ENCODE data around the gene MSLN.
"Not testable (repeated sequence)": the region's sequence is repeated elsewhere in the genome, so short reads cannot be mapped to it uniquely, and the experiment has no call there.

The MSLN gene

DNA sequence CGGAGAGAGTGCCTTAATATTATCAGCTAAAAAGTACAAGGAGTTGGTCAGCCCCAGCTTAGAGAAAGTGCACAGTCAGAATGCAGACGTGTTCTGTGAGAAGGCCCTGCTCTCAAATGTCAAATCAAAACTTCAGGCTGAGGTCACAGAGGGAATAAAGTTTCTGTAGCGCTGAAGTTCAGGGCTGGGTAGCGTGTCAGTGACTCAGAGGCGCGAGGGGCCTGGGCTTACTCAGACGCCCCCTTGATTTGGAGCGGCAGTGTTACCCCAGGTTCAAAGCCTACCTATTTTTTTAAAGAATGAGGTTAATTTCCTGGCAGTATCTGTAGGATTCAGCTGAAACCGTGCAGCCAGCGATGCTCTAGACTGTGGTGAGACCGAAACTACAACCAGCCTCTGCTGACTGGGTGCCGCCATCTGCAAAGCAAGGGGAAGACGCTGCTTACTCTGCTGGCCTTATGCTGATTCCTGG, 24.5 kb upstream of the MSLN start:
- DNase-seq, result peak; percentile 77 to 83

DNA sequence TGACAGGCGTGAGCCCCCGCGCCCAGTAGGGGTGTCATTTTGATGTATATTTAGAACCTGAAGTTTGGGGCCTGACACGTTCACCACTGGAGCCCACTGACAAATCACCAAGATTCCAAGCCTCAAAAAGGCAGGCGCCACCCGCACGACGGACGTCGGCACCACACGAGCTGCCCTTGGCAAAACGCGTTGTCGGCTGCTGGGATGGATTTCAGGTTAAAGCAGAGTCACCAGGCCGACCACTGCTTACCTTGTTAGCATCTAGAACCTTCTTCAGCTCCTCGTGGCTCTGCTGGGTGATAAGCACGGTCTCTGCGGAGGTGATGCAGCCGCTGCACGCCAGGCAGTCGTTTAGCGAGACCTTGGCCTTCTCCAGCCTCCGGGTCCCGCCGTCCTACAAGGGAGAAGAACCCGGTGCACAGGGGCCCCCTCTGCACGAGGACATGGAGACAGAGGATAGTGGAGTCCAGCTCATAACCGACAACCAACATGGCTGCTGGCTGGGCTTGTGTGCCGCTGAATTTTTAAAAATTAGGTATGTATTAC, 23.5 kb upstream of the MSLN start:
- no peak for DNase-seq

DNA sequence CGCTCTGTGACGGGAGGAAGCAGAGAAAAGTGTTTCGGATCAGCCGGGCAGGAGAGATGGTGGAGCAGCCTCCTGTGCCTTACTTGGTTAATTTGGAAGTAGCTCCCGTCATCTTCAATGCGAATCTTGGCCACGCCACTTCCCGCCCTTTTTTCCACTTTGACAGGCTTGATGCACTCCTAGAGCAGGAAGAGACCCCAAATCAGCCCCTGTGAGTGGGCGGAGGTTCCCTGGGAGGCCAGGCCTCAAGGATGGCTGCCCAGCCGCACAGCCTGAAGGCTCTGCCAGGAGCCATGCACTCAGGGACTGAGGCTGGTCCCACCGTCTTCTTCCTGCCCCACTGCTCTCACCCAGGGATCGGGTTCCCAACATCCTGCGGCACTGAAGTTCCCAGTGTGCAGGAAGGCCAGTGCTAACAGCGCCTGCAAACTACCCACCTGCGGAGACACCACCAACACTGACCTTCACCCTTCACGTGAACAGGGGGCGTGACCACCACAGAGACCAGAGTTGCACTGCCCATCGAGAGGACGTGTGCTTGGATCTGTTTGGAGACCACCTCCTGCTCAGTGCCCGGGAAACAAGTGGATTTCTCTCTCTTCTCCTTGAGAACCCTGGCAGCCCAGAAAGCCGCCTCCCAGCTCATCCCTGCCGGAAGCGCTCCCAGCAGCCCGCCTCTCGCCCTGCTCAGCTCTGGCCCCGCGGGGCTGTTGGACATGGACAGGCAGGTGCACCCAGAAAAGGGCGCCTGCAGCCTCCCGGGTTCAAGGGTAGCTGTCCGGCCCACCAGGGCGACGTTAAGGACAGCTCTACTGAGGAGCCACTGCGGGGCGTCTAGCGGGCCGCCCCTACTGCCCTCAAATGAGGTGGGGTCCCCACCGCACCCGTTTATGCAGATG, 20.7 kb upstream of the MSLN start:
- peak in 1 of 2 experiments; percentile 27 for DNase-seq

DNA sequence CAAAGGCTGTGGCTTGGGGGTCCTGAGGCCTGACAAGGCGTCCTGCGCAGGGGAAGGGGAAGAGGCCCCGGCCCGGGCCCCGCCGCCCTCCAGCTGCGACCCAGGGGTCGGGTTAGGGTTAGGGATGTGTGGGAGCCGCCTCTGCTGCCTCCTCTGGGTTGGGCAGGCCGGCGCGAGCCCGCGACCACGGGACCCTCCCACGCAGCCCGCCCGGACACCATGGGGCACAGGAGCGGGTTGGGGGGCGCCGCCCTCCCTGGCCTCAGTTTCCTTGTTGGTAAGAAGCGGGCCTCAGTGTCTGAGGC, 20.1 kb upstream of the MSLN start:
- no peak for DNase-seq

DNA sequence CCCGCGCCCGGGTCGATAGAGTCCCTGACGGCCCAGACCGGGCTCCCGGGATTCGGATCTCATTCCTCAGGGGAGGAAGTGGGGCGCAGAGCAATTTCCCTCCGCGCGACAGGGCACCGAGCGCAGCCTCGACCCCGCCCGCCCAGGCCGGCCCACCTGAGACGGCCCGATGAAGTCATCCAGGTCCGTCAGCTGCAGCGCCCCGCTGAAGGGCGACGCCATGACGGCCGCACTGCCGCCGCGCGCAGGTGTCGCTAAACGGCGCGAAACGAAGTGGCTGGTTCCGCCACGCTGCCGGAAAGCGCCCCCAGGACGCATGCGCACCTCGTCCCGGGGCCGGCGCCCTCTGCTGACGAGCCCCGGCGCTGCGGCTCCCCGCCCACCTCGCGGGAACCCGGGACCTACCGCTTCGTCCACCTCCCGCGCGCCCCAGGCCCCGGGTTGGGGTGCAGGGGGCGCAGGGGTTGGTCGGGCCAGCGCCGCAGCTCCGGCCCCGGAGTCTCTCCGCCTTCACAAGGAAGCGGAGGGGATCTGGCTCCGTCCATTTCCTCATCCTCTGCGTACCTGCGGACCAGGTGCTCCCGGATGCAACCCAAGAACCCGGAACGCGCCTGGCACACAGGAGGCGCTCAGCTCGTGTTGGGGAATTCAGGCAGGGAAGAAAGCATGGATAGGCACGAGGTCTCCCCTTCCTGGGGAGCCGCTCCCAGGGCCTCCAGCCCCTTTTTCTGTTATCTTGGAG, 19.6 kb upstream of the MSLN start, which contains the start of gene CIAO3:
Gene CIAO3, minus strand, starts transcription at position 234 of the 742 bp plus-strand sequence. Its CDS starts 12 bp downstream, at position 222.
- peak; percentile 95 to 96 for DNase-seq

DNA sequence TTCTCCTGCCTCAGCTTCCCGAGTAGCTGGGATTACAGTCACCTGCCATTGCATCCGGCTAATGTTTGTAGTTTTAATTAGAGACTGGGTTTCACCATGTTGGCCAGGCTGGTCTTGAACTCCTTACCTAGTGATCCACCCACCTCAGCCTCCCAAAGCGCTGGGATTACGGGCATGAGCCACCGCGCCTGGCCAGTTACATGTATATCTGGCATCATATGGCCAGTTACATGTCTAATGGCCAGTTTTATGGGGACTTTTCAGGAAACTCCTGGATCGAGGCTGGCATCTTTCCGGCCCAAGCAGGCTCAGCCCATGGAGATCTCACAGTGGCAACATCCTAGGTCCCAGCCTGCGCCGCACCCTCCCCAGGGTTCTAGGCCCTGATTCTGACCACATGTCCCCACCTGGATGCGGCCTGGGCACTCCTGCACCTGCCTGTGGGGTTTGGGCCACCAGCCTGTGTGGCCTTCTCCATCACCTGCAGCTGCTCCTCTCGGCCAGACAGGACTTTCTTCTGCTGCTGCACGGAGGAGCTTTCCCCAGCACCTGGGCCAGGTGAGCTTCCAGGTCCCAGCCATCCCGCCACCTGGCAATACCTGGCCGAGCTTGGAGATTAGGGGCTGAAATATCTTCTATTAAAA, 18.4 kb upstream of the MSLN start:
- DNase-seq, result no peak

DNA sequence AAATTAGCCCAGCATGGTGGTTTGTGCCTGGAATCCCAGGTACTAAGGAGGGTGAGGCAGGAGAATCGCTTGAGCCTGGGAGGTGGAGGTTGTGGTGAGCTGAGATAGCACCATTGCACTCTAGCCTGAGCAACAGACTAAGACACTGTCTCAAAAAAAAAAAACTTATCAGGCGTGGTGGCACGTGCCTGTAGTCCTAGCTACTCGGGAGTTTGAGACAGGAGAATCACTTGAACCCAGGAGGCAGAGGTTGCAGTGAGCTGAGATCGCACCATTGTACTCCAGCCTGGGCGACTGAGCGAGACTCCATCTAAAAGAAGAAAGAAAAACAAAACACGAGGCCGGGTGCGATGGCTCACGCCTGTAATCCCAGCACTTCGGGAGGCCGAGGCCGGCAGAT, 17.6 kb upstream of the MSLN start:
- not testable (repeated sequence) for DNase-seq

DNA sequence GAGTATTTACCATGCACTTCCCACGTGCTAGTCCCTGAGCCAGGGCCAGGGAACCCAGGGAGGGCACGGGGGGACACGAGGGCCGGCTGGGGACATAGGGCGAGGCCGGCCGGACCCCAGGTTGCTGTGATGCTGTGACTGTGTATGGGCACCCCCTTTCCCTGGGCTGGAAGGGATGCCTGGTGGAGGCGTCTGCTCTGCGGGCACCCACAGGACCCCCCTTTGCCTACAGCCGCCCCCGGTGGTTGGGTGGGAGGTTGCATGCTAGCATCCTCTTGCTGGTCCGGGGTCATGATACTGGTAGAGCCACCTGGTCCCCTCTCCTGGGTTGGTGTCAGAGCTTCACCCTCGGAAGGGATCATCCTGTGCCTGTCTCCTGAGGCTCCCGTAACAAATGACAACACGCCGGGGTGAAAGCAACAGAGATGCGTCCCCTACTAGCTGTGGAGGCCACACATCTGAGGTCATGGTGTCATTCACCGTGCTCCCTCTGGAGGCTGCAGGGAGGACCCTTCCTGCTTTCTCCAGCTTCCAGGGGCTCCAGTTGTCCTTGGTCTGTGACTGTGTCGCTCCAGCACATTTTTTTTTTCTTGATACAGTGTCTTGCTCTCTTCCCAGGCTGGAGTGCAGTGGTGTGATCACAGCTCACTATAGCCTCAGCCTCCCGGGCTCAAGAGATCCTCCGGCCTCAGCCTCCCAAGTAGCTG, 16.6 kb upstream of the MSLN start:
- DNase-seq, result no peak

DNA sequence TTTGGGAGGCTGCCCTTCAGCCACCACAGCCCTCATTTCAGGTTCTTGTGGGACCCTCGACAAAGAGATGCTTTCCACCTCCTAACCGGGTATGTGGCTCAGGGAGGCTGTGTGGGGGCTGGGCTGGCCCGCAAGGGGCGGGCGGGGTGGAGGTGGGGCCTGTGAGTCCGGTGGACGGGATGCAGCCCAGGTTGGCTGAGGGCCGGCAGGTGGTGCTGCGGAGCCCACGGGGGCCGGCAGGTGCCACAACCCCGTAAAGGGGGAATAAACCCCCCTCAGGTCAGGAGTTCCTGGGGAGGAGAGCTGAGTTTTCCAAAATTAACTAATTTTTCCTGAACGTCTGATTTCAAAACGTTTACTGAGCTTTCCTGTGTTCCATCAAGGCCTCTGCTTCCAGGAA, 14.8 kb upstream of the MSLN start:
- peak in 1 of 2 experiments; percentile 32 for DNase-seq

DNA sequence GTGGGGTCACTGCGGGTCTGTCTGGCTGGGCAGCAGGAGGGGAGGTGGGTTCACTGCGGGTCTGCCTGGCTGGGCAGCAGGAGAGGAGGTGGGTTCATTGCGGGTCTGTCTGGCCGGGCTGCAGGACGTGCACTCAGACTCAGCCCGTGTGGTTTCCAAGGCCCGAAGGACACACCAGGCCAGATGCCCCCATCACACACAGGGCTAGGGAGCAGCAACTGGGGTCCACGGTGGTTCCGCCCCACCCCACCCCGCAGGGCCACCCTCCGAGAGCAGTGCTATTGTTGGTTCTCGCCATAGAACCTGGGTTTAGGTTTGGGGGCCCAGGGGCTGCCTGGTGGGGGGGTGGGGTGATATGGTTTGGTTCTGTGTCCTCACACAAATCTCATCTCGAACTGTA, 13.9 kb upstream of the MSLN start:
- no peak for DNase-seq

DNA sequence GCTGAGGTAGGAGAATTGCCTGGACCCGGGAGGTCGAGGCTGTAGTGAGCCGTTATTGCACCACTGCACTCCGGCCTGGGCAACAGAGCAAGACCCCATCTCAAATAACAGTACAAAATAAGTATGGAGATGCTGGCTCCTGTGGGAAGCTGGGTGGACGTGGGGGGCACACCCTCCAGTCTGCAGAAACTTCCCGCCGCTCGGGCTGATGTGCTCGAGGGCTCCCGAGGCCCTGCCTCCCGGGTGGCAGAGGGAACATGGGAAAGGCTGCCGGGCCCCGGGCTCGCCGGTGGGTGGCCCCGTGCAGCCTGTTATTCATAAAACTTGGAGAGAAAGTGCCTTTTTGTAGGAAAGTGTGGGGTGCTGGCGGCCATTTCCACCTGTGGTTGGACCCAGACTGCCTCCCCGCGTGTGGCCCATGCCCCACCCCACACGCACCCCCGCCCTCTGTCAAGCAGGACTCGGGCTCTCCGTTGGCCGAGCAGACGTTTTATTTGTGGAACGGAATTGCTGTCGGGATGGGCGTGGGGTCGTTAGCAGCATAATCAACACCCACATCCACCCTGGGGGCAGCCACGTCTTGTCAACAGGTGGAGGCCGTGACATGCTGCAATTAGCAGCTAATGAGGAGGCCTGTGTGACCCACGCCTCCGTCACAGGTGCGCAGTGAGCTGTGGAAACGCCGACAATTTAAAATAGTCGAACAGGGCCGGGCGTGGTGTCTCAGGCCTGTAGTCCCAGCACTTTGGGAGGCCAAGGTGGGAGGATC, 12.4 kb upstream of the MSLN start:
- DNase-seq, result no peak

DNA sequence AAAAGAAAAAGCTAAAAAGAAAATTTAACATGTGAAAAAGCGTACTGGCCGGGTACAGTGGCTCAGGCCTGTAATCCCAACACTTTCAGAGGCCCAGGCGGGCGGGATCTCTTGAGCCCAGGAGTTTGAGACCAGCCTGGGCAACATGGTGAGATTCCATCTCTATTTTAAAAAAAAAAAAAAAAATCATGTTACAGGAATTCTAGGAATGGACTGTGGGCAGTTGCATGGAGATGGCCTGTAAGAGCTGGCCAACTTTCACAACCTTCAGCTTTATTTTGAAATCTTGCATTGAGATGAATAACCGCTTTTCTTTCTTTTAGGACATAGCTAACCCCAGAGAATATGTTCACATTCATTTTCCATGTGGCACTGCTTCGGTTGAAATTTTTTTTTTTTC, 11.5 kb upstream of the MSLN start:
- DNase-seq, result no peak

DNA sequence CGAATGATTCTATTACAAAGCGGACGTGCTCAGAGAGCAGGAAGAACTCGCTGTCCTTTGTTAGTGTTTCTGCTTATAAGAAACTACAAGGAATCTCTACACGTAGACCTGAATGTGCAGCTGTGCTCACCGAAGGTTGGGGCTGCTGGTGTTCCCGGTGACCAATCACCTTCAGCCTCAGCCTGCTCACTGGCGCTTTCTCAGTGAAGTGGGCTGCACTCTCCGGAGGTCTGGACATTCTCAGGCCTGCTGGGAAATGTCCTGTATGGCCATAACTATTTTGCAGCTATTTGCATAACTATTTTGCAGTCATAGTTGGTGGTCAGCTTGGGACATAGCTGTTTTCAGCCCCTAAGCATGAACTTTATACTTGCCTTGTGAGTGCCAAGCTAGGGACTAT, 10.0 kb upstream of the MSLN start:
- no peak for DNase-seq

DNA sequence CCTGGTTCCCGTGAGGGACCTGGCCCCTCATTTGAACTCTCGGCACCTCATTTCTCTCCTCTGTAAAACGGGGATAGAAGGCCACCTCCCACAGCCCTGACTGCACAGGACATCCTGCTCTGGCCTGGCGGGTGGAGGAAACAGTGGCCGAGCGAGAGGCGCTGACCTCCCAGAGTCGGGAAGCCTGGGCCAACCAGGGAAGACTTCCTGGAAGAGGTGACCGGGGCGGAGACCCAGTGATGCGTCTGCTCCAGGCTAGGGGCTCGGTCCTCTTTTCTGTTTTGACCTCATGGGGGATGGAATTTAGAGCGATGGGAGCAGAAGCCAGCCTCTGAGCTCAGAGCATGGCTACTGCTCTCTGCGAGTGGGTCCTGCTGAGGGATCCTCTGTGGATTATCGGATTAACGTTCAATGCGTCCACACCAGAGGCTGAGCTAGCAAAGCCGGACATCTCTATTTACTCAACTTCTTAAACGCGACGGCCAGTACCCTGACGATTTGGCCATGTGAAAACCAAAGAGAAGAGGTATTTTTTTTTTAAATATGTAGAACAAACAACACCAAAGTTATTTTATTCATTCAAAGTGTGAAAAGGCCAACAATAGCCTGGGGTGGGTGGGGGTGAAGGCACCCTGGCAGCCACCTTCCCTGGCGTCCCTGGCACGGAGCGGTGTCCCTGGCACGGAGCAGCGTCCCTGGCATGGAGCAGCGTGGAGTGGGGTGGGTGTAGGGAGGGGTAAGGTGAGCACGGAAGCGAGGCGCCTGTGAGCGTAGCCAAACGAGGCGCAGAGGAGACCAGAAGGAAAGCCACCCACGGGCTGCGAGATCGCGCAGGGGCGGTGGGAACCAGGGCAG, 9.2 kb upstream of the MSLN start:
- no peak for DNase-seq

DNA sequence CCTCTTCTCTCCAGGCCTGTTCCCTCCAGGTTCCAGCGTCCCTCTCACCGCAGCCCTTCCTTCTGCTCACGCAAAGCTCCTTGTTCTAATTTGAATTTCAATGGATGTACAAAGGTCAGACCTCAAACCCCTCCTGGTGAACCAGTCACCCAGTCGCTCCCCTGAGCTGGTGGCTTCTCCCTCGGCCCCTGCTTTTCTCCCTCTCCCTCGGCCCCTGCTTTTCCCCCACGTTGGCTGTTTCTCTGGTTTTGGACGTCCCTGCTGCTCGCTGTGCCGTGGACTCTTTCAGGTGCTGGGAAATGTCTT, 8.6 kb upstream of the MSLN start:
- no peak for DNase-seq

DNA sequence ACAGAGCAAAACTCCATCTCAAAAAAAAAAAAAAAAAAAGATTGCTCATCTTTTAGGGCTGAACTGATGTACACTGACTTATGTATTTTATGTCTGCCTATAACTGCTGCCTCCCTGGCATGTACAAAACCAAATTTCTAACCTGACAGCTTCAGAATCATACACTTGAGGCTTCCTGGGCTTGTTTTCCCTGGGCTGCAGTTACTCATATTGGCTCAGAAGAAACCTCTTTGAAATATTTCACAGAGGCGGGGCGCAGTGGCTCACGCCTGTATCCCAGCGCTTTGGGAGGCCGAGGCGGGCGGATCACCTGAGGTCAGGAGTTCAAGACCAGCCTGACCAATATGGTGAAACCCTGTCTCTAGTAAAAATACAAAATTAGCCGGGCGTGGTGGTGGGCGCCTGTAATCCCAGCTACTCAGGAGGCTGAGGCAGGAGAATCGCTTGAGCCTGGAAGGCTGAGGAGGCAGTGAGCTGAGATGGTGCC, 6.4 kb upstream of the MSLN start:
- not testable (repeated sequence) for DNase-seq

DNA sequence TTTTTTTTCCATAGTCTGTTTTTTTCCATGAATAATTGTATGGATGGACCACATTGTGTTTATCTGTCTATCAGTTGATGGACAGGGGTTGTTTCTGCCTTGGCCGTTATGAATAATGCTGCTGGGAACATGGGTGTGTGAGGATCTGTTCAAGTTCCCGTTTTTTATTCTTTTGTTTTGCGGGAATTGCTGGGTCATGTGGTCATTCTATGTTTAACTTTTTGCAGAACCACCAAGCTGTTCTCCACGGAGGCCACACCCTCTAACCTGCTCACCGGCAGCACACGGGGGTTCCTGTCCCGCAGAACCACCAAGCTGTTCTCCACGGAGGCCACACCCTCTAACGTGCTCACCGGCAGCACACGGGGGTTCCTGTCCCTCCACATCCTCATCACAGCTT, 5.9 kb upstream of the MSLN start:
- no peak for DNase-seq

DNA sequence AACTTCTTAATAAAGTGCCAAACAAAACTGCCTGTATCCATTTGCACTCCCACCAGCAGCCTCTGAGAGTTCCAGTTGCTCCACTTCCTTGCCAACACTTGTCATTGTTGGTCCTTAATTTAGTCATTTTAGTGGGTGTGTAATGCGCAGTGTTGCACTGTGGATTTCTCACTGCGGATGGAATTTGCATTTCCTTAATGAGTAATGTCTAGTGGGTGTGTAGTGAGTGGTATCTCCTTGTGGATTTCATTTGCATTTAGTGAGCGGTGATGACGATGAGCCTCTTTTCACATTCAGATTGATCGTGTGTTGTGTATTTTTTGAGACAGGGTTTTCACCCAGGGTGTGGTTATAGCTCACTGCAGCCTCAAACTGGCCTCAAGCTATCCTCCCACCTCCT, 4.1 kb upstream of the MSLN start:
- DNase-seq, result no peak

DNA sequence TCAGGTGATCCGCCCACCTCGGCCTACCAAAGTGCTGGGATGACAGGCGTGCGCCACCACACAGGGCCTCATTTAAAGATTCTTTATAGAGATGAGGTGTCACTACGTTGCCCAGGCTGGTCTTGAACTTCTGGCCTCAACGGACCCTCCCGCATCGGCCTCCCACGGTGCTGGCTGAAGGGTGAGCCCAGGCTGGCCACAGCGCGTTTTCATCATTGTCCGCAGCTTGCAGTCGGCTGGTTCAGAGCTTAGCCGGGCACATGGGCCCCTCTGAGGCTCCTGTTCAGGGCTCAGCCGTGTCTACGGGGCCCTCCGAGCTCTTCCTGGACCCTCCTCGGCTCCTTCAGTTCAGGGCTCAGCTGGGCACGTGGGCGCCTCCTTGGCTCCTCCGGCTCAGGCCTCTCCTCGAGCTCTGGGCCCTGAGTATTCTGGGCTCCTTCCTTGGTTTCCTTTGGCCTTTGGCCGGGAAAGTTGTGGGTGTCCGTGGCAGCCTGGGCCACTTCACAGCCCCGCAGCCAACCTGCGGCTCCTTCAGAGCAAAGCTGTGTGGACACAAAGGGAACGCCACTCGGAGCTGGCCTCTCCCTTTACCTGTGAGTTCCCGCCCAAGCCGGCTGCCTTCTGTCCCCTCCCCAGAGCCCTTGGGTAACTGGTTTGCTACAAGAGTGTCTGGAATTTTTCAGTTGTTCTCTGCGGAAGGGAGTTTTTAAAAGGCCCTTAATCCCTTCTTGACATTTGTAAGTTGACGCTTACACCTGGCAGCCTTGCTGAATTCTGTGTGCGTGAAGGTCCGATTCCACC, 1.2 kb upstream of the MSLN start:
- no peak for DNase-seq

DNA sequence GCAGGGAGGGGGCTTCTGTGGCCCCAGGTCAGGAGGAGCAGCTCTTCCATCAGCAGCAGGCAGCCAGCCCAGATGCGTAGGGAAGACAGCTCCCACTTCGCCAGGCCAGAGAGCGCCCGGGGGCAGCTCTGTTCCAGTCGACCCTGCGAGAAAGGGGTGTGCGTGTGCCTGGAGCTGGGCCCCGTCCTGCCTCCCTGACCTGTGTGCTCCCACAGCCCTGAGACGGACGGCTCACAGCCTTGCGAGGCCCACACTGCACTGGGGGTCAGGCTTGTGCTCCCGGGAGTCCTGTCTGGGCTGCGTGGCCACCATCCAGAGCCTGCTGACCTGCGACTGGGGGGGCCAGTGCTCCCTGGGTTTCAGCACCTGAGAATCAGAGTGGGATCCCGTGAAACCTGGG, 469 bp upstream of the MSLN start:
- DNase-seq, result no peak

All from activated T-cell treated with anti-CD3 and anti-CD28 coated beads, Interleukin-2, amount 50 U/mL, for 48 hours (primary cell).